Type B pancreatic cell (in vitro differentiated cells): ENCODE results near the gene PRMT1. TPM values are rescaled to one million over a fixed set of nuclear protein-coding genes. Genes with fewer than 3 reads are reported as not detected.
A peak's percentile ranks its signal among the peaks of the same experiment; 100 is the strongest.

Experiments used
- DNase-seq: peaks from one replicate; pipeline ENCODE4 v3.0.0; 2021; ENCODE audit warnings: mixed read lengths; ENCODE audit not compliant: unreplicated experiment; ENCODE audit errors: extremely low spot score
- H3K27ac Mint-ChIP-seq: 2 replicates; pipeline ENCODE4 v1.8.0; 2021; ENCODE audit warnings: mild to moderate bottlenecking, mixed read lengths
- H3K27me3 Mint-ChIP-seq: 2 replicates; pipeline ENCODE4 v1.8.0; 2021; ENCODE audit warnings: mixed read lengths
- H3K36me3 Mint-ChIP-seq: 2 replicates; pipeline ENCODE4 v1.8.0; 2021; ENCODE audit warnings: mixed read lengths
- H3K4me1 Mint-ChIP-seq: one replicate; pipeline ENCODE4 v1.8.0; 2021; ENCODE audit warnings: mixed read lengths; ENCODE audit not compliant: unreplicated experiment
- H3K4me3 Mint-ChIP-seq: 2 replicates; pipeline ENCODE4 v1.8.0; 2021; ENCODE audit warnings: mild to moderate bottlenecking, mixed read lengths
- H3K9me3 Mint-ChIP-seq: 2 replicates; pipeline ENCODE4 v1.8.0; 2021; ENCODE audit warnings: mixed read lengths
- total RNA-seq: library from RNA; stranded (reverse); gene quantifications from 2 replicates; pipeline ENCODE4 v1.2.1, GENCODE V29; 2021; ENCODE audit warnings: low replicate concordance
- TF ChIP-seq, protein P1 (sequence below): fragments of 200-600 bp; sonication (generic); conservative IDR thresholded peaks from 2 replicates; pipeline ENCODE4 v1.5.0; 2021; ENCODE audit warnings: antibody characterized with exemption, mild to moderate bottlenecking

PRMT1 gene
- total RNA-seq, 1 donor from 2014 or later: 195 TPM

DNA sequence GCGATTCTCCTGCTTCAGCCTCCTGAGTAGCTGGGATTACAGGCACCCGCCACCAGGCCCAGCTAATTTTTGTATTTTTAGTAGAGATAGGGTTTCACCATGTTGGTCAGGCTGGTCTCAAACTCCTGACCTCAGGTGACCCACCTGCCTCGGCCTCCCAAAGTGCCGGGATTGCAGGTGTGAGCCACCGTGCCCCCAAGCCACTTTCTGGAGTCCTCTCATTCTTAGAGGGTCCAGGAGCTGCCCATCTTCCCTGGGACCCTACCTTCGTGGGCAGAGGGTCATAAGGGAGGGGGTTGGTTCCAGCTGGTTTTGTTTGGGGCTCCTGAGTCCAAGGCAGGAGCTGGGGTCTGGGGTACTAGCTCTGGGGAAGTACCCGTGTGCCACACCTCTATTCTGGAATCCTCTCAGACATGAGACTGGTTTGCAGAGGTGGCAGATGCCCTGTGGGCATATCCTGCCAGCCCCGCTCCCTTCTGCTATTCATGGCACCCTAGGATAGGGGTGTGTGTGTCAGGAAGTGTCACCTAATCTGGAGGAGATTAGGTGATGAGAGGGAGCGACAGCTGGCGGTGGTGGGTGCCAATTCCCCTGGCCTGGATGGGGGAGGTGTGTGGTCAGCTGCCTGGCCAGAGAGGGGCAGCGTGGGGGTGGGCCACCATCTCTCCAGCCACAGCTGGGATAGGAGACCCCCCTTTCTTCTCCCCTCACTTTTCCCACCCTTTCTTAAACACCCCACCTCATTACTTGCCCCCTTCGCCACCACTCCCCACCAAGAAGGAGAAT, 2.1 kb downstream of the PRMT1 start:
- peaks cover 9% of the 10 kb centered on the region for H3K4me1 Mint-ChIP-seq
- peak overlapping the region; percentile 54 for H3K4me3 Mint-ChIP-seq

DNA sequence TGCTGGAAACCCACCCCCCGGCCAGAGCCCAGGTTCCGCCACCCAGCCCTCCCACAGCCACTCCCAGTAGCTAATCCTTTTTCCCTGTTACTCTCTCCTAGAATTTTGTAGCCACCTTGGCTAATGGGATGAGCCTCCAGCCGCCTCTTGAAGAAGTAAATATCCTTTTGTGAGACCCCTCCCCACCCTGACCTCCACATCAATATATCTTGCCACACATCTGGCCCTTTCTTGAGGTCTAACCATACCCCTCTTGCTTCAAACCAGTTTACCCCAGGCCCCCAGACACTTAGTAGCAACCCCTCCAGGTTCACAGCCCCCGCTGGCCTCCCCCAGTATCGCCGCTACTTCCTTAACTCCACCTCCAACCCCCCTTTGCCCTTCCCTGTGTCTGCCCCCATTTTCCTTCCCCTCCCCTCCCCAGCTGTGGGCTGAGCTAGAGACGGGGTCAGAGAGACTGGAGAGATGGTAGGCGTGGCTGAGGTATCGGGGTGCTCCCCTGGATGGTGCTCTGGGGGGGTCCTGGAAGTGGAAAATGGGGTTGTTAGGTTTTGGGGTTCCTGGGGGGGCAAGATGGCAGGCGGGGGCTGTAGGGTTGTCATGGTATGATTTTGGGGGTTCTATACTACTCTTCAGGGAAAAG, 2.8 kb downstream of the PRMT1 start:
- DNase-seq: peak; percentile 62

More for the DNA sequence above, 2.1 kb downstream of the PRMT1 start:
- peaks cover 4% of the 10 kb centered on the region for H3K36me3 Mint-ChIP-seq
- H3K27me3 Mint-ChIP-seq: no peaks in the 10 kb centered on the region
- H3K27ac Mint-ChIP-seq: peak overlapping the region; percentile 64
- TF ChIP-seq, protein P1, sequence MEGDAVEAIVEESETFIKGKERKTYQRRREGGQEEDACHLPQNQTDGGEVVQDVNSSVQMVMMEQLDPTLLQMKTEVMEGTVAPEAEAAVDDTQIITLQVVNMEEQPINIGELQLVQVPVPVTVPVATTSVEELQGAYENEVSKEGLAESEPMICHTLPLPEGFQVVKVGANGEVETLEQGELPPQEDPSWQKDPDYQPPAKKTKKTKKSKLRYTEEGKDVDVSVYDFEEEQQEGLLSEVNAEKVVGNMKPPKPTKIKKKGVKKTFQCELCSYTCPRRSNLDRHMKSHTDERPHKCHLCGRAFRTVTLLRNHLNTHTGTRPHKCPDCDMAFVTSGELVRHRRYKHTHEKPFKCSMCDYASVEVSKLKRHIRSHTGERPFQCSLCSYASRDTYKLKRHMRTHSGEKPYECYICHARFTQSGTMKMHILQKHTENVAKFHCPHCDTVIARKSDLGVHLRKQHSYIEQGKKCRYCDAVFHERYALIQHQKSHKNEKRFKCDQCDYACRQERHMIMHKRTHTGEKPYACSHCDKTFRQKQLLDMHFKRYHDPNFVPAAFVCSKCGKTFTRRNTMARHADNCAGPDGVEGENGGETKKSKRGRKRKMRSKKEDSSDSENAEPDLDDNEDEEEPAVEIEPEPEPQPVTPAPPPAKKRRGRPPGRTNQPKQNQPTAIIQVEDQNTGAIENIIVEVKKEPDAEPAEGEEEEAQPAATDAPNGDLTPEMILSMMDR: no peak
- no peaks in the 10 kb centered on the region for H3K9me3 Mint-ChIP-seq
- DNase-seq: no peak

DNA sequence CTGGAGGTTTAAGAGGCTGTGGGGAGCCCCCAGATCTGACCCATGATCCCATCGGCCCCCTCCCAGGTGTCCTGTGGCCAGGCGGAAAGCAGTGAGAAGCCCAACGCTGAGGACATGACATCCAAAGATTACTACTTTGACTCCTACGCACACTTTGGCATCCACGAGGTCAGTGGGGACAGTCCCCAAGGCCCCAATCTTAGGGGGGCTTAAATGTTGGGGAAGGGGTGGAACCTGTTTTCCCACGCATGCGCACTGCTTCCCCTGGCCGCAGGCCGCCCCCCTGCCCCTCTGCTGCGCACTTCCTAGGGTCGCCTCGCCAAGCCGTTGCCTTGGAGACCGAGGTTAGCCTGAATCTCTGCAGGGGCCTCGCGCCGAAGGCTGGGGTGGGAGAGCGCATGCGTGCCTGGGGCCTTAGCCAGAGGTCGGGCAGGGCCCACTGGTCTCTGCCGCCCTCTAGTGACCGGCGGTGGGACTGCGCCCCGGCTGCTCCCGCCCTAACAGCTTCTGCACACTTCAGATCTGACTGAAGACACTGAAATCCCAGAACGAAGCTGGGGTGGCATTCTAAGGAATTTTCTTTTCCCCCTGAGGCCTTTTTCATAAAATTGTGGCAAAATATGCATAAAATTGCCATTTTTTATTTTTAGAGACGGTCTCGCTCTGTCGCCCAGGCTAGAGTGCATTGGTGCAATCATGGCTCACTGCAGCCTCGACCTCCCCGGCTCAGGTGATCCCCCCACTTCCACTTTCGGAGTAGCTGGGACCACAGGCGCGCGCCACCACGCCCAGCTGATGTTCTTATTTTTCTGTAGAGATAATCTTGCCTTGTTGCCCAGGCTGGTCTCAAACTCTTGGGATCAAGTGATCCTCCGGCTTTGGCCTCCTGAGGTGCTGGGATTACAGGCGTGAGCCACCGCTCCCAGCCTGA, 3.6 kb downstream of the PRMT1 start:
- peak; percentile 98 for DNase-seq
- Mint-ChIP-seq H3K4me1 (peaks cover 9% of the 10 kb centered on the region), H3K9me3 (no peaks in the 10 kb centered on the region), H3K4me3 (peak overlapping the region; percentile 34), H3K27ac (peak overlapping the region; percentile 63), H3K27me3 (no peaks in the 10 kb centered on the region), H3K36me3 (peaks cover 8% of the 10 kb centered on the region)
- TF ChIP-seq, protein P1: peak; percentile 100

More for the DNA sequence above, 2.8 kb downstream of the PRMT1 start:
- no peaks in the 10 kb centered on the region for H3K9me3 Mint-ChIP-seq
- H3K4me3 Mint-ChIP-seq: peak overlapping the region; percentile 76
- H3K27me3 Mint-ChIP-seq: no peaks in the 10 kb centered on the region
- TF ChIP-seq, protein P1: no peak
- peaks cover 5% of the 10 kb centered on the region for H3K36me3 Mint-ChIP-seq
- peaks cover 9% of the 10 kb centered on the region for H3K4me1 Mint-ChIP-seq
- peak overlapping the region; percentile 64 for H3K27ac Mint-ChIP-seq

DNA sequence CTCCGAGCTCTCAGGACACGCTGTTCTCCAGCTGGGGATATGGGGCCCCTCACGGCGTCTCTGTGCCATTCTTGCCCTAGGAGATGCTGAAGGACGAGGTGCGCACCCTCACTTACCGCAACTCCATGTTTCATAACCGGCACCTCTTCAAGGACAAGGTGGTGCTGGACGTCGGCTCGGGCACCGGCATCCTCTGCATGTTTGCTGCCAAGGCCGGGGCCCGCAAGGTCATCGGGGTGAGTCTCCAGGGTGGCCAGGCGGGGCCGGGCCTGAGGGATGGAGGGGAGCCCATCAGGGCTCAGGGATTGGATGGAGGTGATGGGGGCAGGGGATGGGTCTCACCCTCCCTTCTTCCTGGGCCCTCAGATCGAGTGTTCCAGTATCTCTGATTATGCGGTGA, 4.8 kb downstream of the PRMT1 start:
- no peak overlapping the region for H3K27ac Mint-ChIP-seq
- no peaks in the 10 kb centered on the region for H3K27me3 Mint-ChIP-seq
- no peak overlapping the region for H3K4me3 Mint-ChIP-seq
- H3K4me1 Mint-ChIP-seq: peaks cover 9% of the 10 kb centered on the region
- TF ChIP-seq, protein P1: no peak
- H3K36me3 Mint-ChIP-seq: peaks cover 8% of the 10 kb centered on the region
- DNase-seq: peak; percentile 63
- no peaks in the 10 kb centered on the region for H3K9me3 Mint-ChIP-seq

DNA sequence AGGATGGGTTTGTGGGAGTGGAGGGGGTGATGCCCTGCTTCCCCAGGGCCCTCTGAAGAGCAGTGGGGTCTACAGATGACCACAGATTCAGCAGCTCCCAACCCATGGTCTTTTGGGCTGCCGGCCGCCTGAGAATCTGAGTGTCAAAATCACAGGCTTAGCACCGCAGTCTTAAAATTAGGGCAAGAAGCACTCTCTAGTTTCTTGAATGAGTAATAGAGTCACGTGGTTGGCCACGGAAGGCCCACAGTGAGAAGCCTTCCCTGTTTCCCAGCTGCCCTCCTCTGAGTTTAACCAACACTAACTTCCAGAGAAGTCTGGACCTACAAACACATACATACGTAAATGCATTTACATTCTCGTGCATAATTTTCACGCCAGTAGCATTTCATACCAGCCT, 5.2 kb downstream of the PRMT1 start:
- Mint-ChIP-seq H3K4me3 (no peak overlapping the region), H3K27me3 (no peaks in the 10 kb centered on the region), H3K9me3 (no peaks in the 10 kb centered on the region)

More for the DNA sequence above, 5.2 kb downstream of the PRMT1 start:
- Mint-ChIP-seq H3K27ac (no peak overlapping the region), H3K4me1 (peaks cover 9% of the 10 kb centered on the region), H3K36me3 (peaks cover 8% of the 10 kb centered on the region)
- no peak for DNase-seq
- TF ChIP-seq, protein P1: no peak
